Tibial nerve (tissue), 4 donors: ENCODE results near the gene EVC2. TPM values are rescaled to one million over a fixed set of nuclear protein-coding genes. Genes with fewer than 3 reads are reported as not detected.

Source experiments
- DNase-seq, 2 donors: peaks; one replicate each; pipeline ENCODE4 v3.0.0-alpha.2; 2019; ENCODE audit warnings: low spot score in 2 of 2
- H3K27ac ChIP-seq, 4 donors: fragments of 200-600 bp; sonication (generic) in 3 of 4; one replicate each; pipeline ENCODE4 v1.5.1; 2017 to 2019; ENCODE audit warnings: mild to moderate bottlenecking in 1 of 4
- H3K27me3 ChIP-seq, 2 donors: fragments of 200-600 bp; sonication (generic) in 1 of 2; one replicate each; pipeline versions ENCODE4 v1.5.1 to v1.6.0; 2017 to 2019
- H3K36me3 ChIP-seq, 3 donors: fragments of 200-600 bp; sonication (generic); one replicate each; pipeline ENCODE4 v1.5.1; 2018 to 2019
- H3K4me1 ChIP-seq, 4 donors: fragments of 200-600 bp; sonication (generic) in 3 of 4; one replicate each; pipeline ENCODE4 v1.5.1; 2017 to 2019
- H3K4me3 ChIP-seq, 4 donors: fragments of 200-600 bp; sonication (generic) in 3 of 4; one replicate each; pipeline ENCODE4 v1.5.1; 2017 to 2019; ENCODE audit warnings: mild to moderate bottlenecking in 1 of 4, moderate library complexity in 1 of 4
- H3K9me3 ChIP-seq, 4 donors: fragments of 200-600 bp; sonication (generic) in 3 of 4; one replicate each; pipeline ENCODE4 v1.5.1; 2017 to 2019
- EP300 ChIP-seq, 2 donors: sonication (generic); formaldehyde crosslinking; IDR thresholded peaks; one replicate each; pipeline ENCODE4 v1.6.1; 2017; ENCODE audit warnings: antibody characterized with exemption in 2 of 2, mild to moderate bottlenecking in 1 of 2
- POLR2A ChIP-seq, 2 donors: fragments of 450-650 bp; IDR thresholded peaks; one replicate each; pipeline ENCODE4 v1.6.1; 2017; ENCODE audit warnings: antibody characterized with exemption in 2 of 2, mild to moderate bottlenecking in 2 of 2, moderate library complexity in 2 of 2
- WGBS, 2 donors: methylation state at CpG; one replicate each; pipeline ENCODE4 v1.1.5; 2018; 5-methylcytosine and 5-hydroxymethylcytosine counted together
- total RNA-seq, 4 donors: library from RNA; depleted of rRNA; stranded (reverse); fragments of >200 nt; gene quantifications; one replicate each; pipeline ENCODE4 v1.1.0, GENCODE V29; 2016
- TF ChIP-seq, protein P1 (sequence below), 5 experiments: fragments of 200-600 bp in 3 of 5; fragments of 450-650 bp in 2 of 5; sonication (generic) in 3 of 5; IDR thresholded peaks; one replicate each; pipeline ENCODE4 v1.5.1; 2016 to 2019; ENCODE audit warnings: antibody characterized with exemption in 5 of 5, mild to moderate bottlenecking in 3 of 5, moderate library complexity in 2 of 5

The EVC2 gene
- total RNA-seq, 4 donors from 2014 or later = 26.7 to 37.3 (median 29.0) TPM

DNA sequence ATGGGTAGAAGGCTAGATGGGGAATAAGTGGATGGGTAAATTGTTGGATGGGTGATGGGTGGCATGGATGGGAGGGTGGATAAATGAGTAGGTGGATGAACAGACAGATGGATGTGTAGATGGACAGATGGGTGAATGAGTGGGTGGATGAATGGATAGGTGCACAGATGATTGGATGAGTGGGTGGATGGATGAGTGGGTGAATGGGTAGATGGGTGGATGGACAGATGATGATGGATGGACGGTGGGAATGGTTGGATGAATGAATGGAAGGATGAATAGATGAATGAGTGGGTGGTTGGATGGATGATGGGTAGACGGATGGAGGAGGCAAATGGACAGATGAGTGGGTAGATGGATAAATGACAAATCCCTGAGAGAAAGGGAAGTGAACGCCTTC is 68.3 kb downstream of the EVC2 start:
- no peaks in the 10 kb centered on the region for H3K27me3 ChIP-seq
- peaks cover 0 to 28% (median 0%) of the 10 kb centered on the region in 3 donors for H3K36me3 ChIP-seq
- TF ChIP-seq, protein P1, sequence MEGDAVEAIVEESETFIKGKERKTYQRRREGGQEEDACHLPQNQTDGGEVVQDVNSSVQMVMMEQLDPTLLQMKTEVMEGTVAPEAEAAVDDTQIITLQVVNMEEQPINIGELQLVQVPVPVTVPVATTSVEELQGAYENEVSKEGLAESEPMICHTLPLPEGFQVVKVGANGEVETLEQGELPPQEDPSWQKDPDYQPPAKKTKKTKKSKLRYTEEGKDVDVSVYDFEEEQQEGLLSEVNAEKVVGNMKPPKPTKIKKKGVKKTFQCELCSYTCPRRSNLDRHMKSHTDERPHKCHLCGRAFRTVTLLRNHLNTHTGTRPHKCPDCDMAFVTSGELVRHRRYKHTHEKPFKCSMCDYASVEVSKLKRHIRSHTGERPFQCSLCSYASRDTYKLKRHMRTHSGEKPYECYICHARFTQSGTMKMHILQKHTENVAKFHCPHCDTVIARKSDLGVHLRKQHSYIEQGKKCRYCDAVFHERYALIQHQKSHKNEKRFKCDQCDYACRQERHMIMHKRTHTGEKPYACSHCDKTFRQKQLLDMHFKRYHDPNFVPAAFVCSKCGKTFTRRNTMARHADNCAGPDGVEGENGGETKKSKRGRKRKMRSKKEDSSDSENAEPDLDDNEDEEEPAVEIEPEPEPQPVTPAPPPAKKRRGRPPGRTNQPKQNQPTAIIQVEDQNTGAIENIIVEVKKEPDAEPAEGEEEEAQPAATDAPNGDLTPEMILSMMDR (IDR thresholded peaks at IDR 0.05) = no peak
- TF ChIP-seq POLR2A (IDR thresholded peaks at IDR 0.05) (no peak), EP300 (IDR thresholded peaks at IDR 0.05) (no peak)
- H3K9me3 ChIP-seq = no peaks in the 10 kb centered on the region
- no peak for DNase-seq
- no peak overlapping the region for H3K27ac ChIP-seq
- peaks cover 0 to 10% (median 0%) of the 10 kb centered on the region in 4 donors for H3K4me1 ChIP-seq
- no peak overlapping the region for H3K4me3 ChIP-seq
- 78% methylated on average over 3 of the region's 3 CpGs for WGBS, 2 donors

DNA sequence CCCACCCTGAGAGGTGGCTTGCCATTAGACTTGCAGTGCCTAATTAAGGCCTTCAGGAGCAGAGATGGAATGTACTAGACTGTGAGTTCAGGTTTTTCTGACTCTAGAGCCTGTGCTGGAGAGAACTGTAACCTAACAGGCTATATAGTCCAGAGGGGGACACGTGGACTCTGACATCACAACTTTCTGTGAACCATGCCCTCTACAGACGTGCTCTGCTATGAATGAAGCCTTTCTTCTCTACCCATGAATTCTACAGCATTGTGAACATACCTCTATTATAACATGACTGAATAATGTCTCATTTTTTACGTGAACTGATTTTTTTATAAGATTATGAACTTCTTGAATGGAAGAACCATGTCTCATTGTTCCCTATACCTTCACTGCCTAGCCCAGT is 68.8 kb downstream of the EVC2 start:
- Histone ChIP-seq H3K27me3 (no peaks in the 10 kb centered on the region), H3K9me3 (no peaks in the 10 kb centered on the region), H3K4me1 (peaks cover 0 to 10% (median 0%) of the 10 kb centered on the region in 4 donors), H3K36me3 (peaks cover 0 to 28% (median 0%) of the 10 kb centered on the region in 3 donors), H3K27ac (peak overlapping the region in 1 of 4 donors; percentile 37), H3K4me3 (no peak overlapping the region)
- WGBS, 2 donors = 57 to 66% methylated on average over 3 of the region's 3 CpGs
- DNase-seq = no peak
- TF ChIP-seq, protein P1 (IDR thresholded peaks at IDR 0.05) = no peak
- TF ChIP-seq POLR2A (IDR thresholded peaks at IDR 0.05) (no peak), EP300 (IDR thresholded peaks at IDR 0.05) (no peak)

- Histone ChIP-seq H3K4me3 (no peak overlapping the region), H3K9me3 (no peaks in the 10 kb centered on the region), H3K27ac (peak overlapping the region in 1 of 4 donors; percentile 37), H3K4me1 (peaks cover 0 to 13% (median 0%) of the 10 kb centered on the region in 4 donors), H3K27me3 (no peaks in the 10 kb centered on the region), H3K36me3 (peaks cover 0 to 28% (median 0%) of the 10 kb centered on the region in 3 donors)
- WGBS, 2 donors = 74 to 77% methylated on average over 4 of the region's 4 CpGs
- DNase-seq = no peak
- TF ChIP-seq, protein P1 (IDR thresholded peaks at IDR 0.05) = no peak
- TF ChIP-seq EP300 (IDR thresholded peaks at IDR 0.05) = no peak
- no peak for TF ChIP-seq POLR2A (IDR thresholded peaks at IDR 0.05)
These were observed 69.4 kb downstream of the EVC2 start for GRCh38 chr4:5638976-5639375.

- no peak overlapping the region for H3K27ac ChIP-seq
- TF ChIP-seq POLR2A (IDR thresholded peaks at IDR 0.05) = no peak
- TF ChIP-seq, protein P1 (IDR thresholded peaks at IDR 0.05) = no peak
- no peak for TF ChIP-seq EP300 (IDR thresholded peaks at IDR 0.05)
- DNase-seq = no peak
- no peak overlapping the region for H3K4me3 ChIP-seq
- H3K27me3 ChIP-seq = no peaks in the 10 kb centered on the region
- H3K36me3 ChIP-seq = peaks cover 0 to 32% (median 0%) of the 10 kb centered on the region in 3 donors
- H3K9me3 ChIP-seq = no peaks in the 10 kb centered on the region
- WGBS, 2 donors = 71 to 73% methylated on average over 4 of the region's 4 CpGs
- H3K4me1 ChIP-seq = peaks cover 0 to 13% (median 0%) of the 10 kb centered on the region in 4 donors
These were observed 70.0 kb downstream of the EVC2 start for GRCh38 chr4:5638316-5638715.

- Histone ChIP-seq H3K27me3 (no peaks in the 10 kb centered on the region), H3K4me1 (peaks cover 0 to 13% (median 0%) of the 10 kb centered on the region in 4 donors), H3K36me3 (peaks cover 0 to 43% (median 0%) of the 10 kb centered on the region in 3 donors), H3K4me3 (no peak overlapping the region), H3K9me3 (no peaks in the 10 kb centered on the region), H3K27ac (no peak overlapping the region)
- TF ChIP-seq POLR2A (IDR thresholded peaks at IDR 0.05) (no peak), EP300 (IDR thresholded peaks at IDR 0.05) (no peak)
- TF ChIP-seq, protein P1 (IDR thresholded peaks at IDR 0.05) = no peak
- no peak for DNase-seq
- WGBS, 2 donors = 81 to 86% methylated on average over 13 of the region's 13 CpGs
These were observed 71.3 kb downstream of the EVC2 start for GRCh38 chr4:5636766-5637670.
